GM19328 (cell line): ENCODE measurements around the gene DDX51.

Experiments used
- ATAC-seq: cut with Tn5 transposase; IDR thresholded peaks from one replicate; pipeline ENCODE4 v1.9.1; 2021; ENCODE audit warnings: mild to moderate bottlenecking, moderate library complexity; ENCODE audit not compliant: unreplicated experiment

Gene DDX51

DNA sequence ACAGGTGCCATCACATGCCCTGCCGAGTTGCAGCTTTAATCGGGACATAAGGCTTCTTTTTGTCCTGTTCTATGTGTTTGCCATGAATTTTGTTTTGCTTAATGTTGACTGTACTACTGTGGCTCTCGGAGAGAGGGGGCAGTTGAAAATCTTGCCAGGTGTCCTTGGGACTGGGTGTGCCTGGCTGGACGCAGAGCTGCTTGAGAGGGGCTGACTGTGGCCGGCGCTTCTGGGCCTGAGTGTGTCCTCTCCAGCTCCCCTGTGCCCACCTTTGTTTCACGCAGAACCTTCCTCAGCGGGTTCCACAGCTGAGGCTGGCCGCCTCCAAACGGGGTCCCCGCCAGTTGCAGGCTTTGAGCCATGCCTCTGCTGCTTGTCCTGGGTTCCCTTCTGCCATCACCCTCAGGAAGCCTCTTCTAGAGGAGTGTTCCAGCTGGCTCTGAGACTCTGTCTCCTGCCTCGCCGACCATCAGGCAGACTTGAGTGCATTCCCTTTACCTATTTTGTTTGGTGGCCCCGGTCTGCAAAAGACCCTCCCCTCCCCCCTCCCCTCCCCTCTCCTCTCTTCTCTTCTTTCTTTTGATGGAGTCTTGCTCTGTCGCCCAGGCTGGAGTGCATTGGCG lies 49.7 kb downstream of the DDX51 start:
- ATAC-seq: no peak

DNA sequence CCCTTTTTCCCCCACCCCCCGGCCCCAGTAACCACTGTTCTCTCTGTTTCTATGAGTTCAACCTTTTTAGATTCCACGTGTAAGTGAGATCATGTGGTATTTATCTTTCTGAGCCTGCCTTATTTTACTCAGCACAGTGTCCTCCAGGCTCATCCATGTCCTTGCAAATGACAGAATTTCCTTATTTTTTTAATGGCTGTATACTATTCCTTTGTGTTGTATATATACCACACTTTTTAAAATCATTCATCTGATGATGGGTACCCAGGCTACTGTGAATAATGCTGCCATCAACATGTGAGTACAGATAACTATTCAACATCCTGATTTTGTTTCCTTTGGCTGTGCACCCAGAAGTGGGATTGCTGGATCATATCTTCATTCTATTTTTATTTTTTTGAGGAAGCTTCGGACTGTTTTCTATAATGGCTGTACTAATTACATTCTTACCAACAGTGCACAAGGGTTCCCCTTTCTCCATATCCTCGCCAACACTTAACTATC lies 54.7 kb downstream of the DDX51 start:
- no peak for ATAC-seq
